ENCODE results near the gene TACR2.

Gene TACR2

DNA sequence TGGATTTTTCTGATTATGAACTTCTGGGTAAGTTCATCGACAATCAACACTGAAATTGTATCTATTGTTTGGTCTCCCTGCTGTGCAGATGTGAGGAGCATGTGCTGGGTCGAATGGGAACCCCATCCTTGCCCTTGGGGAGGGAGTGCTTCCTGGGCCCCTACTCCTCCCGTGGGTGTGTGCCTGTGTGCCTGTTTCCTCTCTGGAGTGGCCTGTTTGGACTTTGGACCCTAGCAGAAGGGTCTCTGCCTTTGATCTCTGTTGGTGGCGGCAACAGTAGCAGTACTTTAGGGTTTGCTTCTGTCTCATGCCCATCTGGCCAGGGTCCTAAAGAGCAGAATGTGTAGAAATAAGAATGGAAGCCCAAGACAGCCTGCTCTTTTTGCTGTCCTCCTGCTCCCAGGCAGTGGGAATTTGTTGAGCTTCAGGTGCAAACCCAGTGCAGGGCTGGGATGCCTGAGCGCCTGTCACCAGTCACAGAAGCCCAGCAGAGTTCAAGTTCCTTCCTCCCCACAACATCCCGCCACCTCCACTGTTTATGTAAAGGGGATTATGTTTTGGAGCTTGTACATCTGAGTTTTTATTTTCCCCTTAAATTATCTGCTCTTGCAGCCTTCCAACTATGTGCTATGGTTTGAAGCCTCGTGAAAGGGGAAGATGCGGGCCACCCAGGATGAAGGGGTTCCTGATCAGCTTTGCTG, 1.5 kb upstream of the TACR2 start:
- no peak for DNase-seq

DNA sequence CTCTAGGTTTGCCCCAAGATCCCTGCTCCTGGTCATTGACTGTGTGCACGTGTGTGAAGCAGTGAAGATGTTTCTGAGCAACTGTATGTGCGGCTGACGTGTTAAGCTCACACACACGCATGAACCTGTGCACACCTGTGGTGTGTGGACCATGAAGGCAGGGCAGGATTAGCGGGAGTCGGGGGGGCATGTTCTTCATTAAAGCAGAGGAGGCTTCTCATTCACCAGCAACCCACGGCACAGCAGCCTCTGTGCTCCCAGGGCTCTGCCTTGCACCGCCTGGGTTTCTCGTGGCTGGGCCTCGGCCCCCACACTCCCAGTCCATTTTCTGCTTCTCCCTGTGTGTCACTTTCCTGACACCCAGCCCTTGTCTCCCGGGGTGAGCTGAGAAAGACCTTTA, 824 bp upstream of the TACR2 start:
- no peak for DNase-seq

- peak; percentile 39 for DNase-seq
These were observed 767 bp downstream of the TACR2 start for GRCh38 chr10:69415951-69416350.

GRCh38 chr10:69415049-69415448, 1.7 kb downstream of the TACR2 start:
- DNase-seq: no peak

GRCh38 chr10:69414036-69415018, 2.4 kb downstream of the TACR2 start:
- no peak for DNase-seq

DNA sequence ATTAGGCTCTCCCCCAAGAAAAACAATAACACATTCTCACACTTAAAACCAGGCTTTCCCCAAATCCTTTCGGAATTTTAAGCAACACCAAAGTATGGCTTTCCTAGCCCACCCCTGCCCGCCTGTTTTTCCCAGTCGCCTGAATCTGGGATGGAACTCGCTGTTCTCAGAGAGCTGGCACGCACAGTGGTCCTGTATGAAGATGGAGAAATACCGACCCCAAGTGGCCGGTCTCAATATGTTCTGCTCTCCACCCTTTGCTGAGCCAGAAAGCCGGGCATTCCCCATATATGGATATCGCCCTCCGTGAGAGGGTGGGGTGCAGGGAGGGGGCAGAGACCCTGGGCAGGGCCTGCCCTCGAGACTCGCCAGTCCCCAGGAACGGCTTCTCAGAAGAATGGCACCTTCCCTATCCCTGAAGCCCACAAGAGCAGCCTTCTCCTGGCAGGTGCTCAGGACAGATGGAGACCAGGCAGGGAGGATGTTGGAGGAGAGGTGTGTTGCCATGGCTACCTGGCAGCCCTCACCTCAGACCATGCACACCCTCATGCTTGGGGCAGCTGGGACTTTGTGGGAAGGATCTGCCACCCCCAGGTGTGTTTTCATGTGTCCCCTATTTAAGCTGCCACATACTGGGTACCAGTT, 3.4 kb downstream of the TACR2 start:
- peak; percentile 39 for DNase-seq

DNA sequence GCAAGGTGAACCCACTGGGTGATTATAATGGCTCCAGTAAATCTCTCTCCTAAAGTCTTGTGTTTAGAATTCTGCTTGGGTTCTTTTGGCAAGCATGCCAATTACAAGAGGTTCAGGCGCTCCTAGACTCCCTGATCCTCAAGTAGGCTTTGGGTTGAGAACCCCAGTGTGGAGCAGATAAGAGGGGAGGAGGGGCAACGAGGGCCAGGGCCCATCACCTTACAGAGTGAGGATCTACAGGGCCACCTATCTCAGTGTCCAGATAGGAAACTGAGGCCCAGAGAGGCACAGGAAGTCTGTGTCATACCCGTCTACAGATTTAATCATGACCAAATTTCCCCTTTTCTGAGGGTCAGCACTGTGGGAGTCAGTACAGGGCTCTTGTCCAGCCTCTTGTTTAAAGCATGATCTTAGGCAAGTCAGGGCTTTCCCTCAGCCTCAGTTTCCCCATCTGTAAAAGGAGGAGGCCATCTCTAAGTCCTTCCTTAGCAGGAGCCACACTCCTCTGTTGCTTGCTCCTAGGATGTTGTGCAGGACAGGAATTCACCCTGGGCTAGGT, 4.4 kb downstream of the TACR2 start:
- DNase-seq: no peak

DNA sequence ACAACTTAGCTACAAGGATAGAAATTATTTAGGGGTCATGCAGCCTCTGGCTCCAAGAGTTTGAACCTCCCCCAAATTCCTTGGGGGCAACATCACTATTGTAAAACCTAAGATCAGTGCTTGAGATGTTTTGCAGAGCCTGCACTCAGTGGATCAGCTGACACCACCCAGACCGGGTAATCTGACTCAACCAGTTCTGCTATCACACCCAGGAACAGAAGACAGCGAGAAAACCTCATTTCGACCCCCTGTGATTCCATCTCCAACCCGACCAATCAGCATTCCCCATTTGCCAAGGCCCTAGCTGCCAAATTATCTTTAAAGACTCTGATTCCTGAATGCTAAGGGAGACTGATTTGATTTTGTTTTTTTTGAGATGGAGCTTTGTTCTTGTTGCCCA, 5.2 kb downstream of the TACR2 start:
- no peak for DNase-seq

GRCh38 chr10:69410487-69410886, 6.2 kb downstream of the TACR2 start:
- DNase-seq: no peak

DNA sequence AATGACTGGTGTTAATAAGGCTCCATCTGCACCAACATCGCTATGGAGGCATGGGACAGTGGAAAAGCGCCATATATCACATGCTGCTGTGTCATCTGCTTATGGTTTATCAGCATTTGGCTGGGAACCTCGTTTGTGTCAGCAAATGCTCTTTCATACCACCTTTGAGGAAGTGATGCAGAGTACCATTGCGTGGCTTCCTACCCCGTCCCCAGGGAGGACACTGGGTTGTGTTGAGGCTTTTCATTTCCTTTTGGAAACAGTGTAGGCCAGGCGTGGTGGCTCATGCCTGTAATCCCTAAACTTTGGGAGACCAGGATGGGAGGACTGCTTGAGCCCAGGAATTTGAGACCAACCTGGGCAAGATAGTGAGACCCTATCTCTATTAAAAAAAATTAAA, 6.8 kb downstream of the TACR2 start:
- no peak for DNase-seq

DNA sequence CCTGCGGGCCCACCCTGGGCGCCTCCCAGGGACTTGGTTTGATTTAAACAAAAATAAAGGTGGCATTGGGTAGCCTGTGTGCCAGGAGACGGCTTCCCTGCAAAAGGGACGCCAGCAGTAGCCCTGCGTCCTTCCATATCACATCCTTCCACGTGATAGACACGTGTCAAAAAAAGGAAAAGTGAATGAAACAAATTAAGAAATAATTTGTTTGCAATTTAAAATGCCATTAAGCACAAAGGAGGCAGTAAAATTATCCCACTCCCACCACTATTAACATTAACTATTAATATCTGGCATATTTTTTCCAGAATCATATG, 7.6 kb downstream of the TACR2 start:
- no peak for DNase-seq

DNA sequence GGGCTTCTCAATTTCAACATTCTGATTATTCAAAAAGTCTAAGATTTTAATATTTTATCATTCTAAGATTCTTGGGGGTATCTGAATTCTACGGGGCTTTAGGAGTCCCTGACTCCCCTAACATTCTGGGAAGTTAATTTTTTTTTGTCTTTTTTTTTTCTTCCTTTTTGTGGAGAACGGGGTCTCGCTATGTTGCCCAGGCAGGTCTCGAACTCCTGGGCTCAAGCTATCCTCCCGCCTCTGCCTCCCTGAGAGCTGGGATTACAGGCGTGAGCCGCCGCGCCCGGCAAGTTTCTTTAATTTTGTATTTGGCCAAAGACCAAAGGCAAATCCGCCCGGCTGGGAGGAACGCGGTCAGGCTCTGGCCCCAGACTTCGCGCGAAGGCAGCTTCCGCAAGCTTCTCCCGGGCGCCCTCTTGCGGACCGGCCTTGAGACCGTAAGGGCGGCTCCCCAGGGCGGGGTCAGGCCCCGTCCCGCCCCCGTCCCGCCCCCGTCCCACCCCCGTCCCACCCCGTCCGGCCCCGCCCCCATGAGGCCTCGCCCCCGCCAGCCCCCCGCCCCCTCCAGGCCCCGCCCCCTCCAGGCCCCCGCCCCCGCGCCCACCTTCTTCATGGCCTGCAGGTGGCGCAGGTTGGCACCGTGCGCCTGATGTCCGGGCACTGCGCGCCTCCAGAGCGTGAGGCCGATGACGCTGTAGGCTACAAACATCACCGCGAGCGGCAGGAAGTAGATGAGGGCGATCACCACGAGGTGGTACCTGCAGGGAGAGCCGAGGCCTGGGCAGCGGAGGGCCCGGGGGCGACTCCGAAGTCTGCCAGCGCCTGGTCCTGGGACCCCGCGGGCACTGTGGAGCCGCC, 8.2 kb downstream of the TACR2 start:
- peak; percentile 65 for DNase-seq

DNA sequence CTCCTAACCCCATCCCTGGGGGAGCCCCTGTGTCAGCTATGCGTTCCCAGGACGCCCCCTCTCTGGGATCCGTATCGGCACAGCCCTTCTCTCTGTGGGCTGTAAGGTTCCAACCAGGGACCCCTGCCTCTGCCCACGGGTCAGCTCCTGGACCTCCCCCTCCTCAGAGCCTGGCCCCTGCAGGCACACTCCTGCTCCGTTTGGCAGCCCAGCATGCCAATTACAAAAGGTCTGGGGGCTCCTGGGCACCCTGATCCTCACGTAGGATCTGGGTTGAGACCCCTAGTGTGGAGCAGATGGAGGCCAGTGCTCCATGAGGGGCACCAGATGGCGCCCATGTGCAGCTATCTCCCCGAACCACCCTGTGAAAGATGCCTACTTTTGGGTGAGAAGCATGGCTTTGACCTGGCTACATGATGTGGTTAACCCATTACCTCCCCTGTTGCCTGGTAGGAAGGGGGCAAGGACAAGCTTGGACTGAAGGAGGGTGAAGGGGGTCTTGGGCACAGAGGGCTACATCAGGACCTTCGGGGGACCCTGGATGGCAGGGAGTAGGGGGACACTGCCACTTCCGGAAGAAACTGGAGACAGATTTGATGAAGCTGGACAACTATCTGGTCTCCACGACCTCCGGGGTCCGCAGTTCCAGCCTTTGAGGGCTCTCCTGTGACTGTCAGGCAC, 9.0 kb downstream of the TACR2 start:
- DNase-seq: no peak

DNA sequence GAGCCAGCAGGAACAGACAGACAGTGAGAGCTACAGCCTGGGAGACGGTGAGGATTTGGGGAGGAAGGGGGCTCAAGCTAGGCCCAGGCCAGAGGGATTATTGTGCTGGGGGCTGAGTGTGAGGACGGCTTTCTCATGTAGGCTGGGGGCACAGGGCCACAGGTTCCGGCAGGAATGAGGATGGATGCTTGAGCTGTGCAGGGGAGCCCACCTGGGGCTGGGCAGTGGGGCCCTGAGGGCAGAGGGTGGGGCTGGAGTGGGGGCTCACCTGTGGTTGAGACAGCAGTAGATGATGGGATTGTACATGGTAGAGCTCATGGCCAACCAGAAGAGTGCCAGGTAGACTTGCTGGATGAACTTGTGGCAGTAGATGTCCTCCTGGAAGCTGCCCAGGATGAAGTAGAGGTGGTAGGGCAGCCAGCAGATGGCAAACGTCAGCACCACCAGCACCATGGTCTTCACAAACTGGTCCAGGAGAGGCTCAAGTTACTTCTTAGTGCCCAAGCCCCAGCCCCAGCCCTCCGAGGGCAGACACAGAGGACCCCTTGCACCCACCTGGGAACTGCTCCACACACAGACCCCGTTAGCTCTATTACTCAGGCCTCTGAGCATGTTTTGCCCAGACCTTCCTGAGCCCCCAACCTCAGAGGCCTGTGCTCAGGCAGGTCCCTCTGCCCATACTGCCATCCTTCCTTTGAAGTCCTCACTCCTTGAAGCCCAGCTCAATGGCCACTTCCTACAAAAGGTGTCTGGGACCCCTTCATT, 9.7 kb downstream of the TACR2 start:
- no peak for DNase-seq

DNA sequence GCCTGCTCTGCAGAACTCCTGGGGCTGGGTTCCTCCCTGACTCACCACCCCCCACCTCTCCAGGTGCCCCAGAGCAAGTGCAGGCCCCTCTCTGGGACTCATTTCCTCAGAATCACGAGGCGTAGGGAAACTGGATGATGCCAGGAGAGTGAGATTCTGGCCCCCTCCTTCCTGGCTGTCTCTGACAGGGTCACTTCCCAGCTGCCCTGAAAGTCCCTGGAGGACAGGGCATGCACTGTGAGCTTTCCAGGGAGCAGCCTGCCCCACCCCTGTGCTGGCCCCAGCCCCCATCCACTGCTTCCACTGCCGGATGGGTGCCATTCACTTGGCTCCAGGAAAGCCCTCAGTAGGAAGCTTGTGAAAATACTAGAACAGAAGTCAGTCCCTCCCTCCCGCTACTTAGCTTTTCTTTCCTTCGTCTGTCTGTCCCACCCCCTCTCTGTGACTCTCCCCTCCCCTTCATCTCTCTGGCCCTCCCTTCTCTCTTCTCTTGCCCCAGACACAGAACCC, 10.4 kb downstream of the TACR2 start:
- DNase-seq: no peak

DNA sequence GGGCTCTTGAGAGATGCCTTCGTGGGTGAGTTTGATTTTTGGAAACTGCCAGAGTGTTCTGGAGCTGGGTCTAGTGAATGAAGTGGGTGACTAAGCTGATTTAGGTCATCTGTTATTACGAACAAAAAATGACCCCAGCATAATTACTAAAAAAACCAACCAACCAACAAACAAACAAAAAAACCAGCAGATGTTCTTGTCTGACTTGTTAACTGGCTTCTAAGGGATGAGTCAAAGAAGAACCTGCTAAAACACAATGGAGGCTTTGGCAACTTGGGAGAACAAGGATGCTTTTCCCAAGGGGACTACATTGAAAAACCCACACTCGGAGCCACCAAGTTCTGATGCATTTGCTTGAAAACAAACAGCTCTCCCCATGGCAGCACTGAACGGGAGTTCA, 11.5 kb downstream of the TACR2 start:
- no peak for DNase-seq

- DNase-seq: no peak
These were observed 11.9 kb downstream of the TACR2 start for GRCh38 chr10:69404786-69405185.

DNA sequence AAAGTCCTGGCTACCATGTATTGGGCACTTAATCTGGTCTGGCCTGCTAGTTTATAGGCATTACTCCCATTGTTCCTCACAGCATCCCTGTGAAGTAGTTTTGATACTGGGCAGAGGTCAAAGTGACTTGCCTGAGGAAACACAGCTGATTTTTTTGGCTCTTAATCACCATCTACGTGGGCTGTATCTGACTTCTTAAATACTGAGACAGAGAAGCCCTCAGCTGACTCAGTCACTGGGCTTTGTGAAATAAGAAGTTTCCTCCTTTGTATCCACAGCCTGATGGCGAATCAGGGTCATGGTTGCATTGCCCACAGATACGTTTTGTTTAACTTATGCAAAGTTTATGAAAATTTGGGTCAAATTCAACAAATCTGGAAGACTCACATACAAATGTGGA, 13.2 kb downstream of the TACR2 start:
- DNase-seq: no peak

- no peak for DNase-seq
These were observed 13.7 kb downstream of the TACR2 start for GRCh38 chr10:69403066-69403465.

- no peak for DNase-seq
These were observed 14.3 kb downstream of the TACR2 start for GRCh38 chr10:69402386-69402785.

DNA sequence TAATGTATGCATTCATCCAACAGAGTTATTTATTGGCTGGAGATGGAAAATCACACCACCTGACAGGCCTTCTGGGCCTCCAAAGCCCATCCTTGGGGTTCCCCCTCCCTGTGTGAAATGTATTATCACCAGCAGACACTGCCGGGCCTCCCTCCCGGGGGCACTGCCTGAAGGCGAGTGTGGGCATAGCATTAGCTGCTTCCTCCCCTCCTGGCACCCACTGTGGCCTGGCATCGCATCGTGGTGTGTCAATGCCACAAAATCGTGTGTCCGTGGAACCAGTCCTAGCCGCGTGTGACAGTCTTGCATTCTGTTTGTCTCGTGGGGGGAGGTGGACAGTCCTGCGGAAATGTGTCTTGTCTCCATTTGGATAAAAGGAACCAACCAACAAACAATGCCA, 15.3 kb downstream of the TACR2 start:
- DNase-seq: no peak
